Liver (tissue), 9 donors: ENCODE results near the gene SLC35E3. TPM values are rescaled to one million over a fixed set of nuclear protein-coding genes. Genes with fewer than 3 reads are reported as not detected.

Experiments used
- DNase-seq: peaks from one replicate; pipeline ENCODE4 v3.0.0-alpha.2; 2017; ENCODE audit warnings: low spot score
- H3K27ac ChIP-seq, 2 donors: one replicate each; pipeline ENCODE4 v1.7.0; 2013; ENCODE audit warnings: inconsistent platforms in 2 of 2, low read length in 2 of 2, control low read depth in 1 of 2, low read depth in 1 of 2, mild to moderate bottlenecking in 1 of 2
- H3K27me3 ChIP-seq, 4 donors: one replicate each; pipeline versions ENCODE4 v1.6.1 to v1.7.0; 2013; ENCODE audit warnings: low read length in 3 of 4, inconsistent platforms in 1 of 4, mild to moderate bottlenecking in 1 of 4, moderate library complexity in 1 of 4; ENCODE audit not compliant: control insufficient read depth in 4 of 4, insufficient read depth in 4 of 4
- H3K36me3 ChIP-seq, 4 donors: one replicate each; pipeline versions ENCODE4 v1.6.1 to v1.7.0; 2013; ENCODE audit warnings: low read length in 3 of 4, mild to moderate bottlenecking in 3 of 4, low read depth in 1 of 4, moderate library complexity in 1 of 4; ENCODE audit not compliant: control insufficient read depth in 4 of 4, insufficient read depth in 3 of 4
- H3K4me1 ChIP-seq, 4 donors: one replicate each; pipeline versions ENCODE4 v1.6.1 to v1.7.0; 2013; ENCODE audit warnings: low read length in 3 of 4, mild to moderate bottlenecking in 3 of 4, moderate library complexity in 1 of 4; ENCODE audit not compliant: control insufficient read depth in 4 of 4, insufficient read depth in 4 of 4
- H3K4me3 ChIP-seq, 3 donors: one replicate each; pipeline versions ENCODE4 v1.6.1 to v1.7.0; 2013; ENCODE audit warnings: low read length in 3 of 3, control low read depth in 1 of 3, low read depth in 1 of 3, mild to moderate bottlenecking in 1 of 3
- H3K9ac ChIP-seq, 2 donors: one replicate each; pipeline ENCODE4 v1.7.0; 2013; ENCODE audit warnings: low read length in 2 of 2, mild to moderate bottlenecking in 2 of 2, moderate library complexity in 2 of 2, control low read depth in 1 of 2, low read depth in 1 of 2
- H3K9me3 ChIP-seq, 4 donors: one replicate each; pipeline versions ENCODE4 v1.6.1 to v1.7.0; 2013; ENCODE audit warnings: low read length in 3 of 4; ENCODE audit not compliant: control insufficient read depth in 4 of 4
- FOXA2 ChIP-seq: IDR thresholded peaks from 2 replicates; pipeline ENCODE4 v1.6.1; 2016; ENCODE audit warnings: antibody characterized with exemption
- GABPA ChIP-seq, 2 donors: IDR thresholded peaks in 1 of 2; conservative IDR thresholded peaks in 1 of 2; 2 replicates each; pipeline ENCODE4 v1.6.1; 2016; ENCODE audit warnings: antibody characterized with exemption in 2 of 2, mild to moderate bottlenecking in 1 of 2, moderate library complexity in 1 of 2
- HNF4G ChIP-seq: IDR thresholded peaks from 2 replicates; pipeline ENCODE4 v1.6.1; 2016; ENCODE audit warnings: antibody characterized with exemption
- JUND ChIP-seq, 2 donors: IDR thresholded peaks; 2 replicates each; pipeline ENCODE4 v1.6.1; 2016; ENCODE audit warnings: antibody characterized with exemption in 2 of 2
- RAD21 ChIP-seq, 2 donors: IDR thresholded peaks; 2 replicates each; pipeline ENCODE4 v1.6.1; 2016; ENCODE audit warnings: antibody characterized with exemption in 2 of 2, mild to moderate bottlenecking in 2 of 2
- SP1 ChIP-seq: IDR thresholded peaks from 2 replicates; pipeline ENCODE4 v1.6.1; 2018; ENCODE audit warnings: antibody characterized with exemption, mild to moderate bottlenecking
- TAF1 ChIP-seq: conservative IDR thresholded peaks from 2 replicates; pipeline ENCODE4 v1.6.1; 2016; ENCODE audit warnings: antibody characterized with exemption, mild to moderate bottlenecking
- YY1 ChIP-seq: IDR thresholded peaks from 2 replicates; pipeline ENCODE4 v1.6.1; 2016; ENCODE audit warnings: antibody characterized with exemption, mild to moderate bottlenecking
- WGBS: extraction: QIAGEN DNeasy Blood & Tissue Kit; methylation state at CpG from one replicate; pipeline ENCODE4 v1.1.7; 2013; 5-methylcytosine and 5-hydroxymethylcytosine counted together
- polyA plus RNA-seq, 2 donors: library from polyadenylated mRNA; stranded (reverse) in 1 of 2; unstranded in 1 of 2; fragments of 200-250 nt in 1 of 2; fragments of >200 nt in 1 of 2; fragmentation: Nextera tagmentation in 1 of 2; extraction: Ambion mirVana in 1 of 2; gene quantifications; one replicate each; pipeline versions ENCODE4 v1.2.1 to v1.2.3, GENCODE V29; 2013 to 2015
- total RNA-seq, 2 donors: library from RNA; depleted of rRNA; stranded (reverse); fragments of >200 nt; gene quantifications; one replicate each; pipeline ENCODE4 v1.2.3, GENCODE V29; 2014
- TF ChIP-seq, protein P1 (sequence below): IDR thresholded peaks from 2 replicates; pipeline ENCODE4 v1.6.1; 2016; ENCODE audit warnings: antibody characterized with exemption
- TF ChIP-seq, protein P2 (sequence below): IDR thresholded peaks from 2 replicates; pipeline ENCODE4 v1.6.1; 2016; ENCODE audit warnings: antibody characterized with exemption, mild to moderate bottlenecking
- TF ChIP-seq, protein P3 (sequence below): fragments of 150-350 bp; IDR thresholded peaks from 2 replicates; pipeline ENCODE4 v1.5.1; 2017; ENCODE audit warnings: improper control_type of control experiment, low read depth, low read length; ENCODE audit not compliant: missing input control
- donor health status: healthy.
- donor health status: healthy.
- donor health status: healthy.
- donor health status: healthy.
- donor health status: healthy.

Gene SLC35E3
- total and polyA plus RNA-seq, 4 donors: 2.1 to 6.0 (median 4.6) TPM

DNA sequence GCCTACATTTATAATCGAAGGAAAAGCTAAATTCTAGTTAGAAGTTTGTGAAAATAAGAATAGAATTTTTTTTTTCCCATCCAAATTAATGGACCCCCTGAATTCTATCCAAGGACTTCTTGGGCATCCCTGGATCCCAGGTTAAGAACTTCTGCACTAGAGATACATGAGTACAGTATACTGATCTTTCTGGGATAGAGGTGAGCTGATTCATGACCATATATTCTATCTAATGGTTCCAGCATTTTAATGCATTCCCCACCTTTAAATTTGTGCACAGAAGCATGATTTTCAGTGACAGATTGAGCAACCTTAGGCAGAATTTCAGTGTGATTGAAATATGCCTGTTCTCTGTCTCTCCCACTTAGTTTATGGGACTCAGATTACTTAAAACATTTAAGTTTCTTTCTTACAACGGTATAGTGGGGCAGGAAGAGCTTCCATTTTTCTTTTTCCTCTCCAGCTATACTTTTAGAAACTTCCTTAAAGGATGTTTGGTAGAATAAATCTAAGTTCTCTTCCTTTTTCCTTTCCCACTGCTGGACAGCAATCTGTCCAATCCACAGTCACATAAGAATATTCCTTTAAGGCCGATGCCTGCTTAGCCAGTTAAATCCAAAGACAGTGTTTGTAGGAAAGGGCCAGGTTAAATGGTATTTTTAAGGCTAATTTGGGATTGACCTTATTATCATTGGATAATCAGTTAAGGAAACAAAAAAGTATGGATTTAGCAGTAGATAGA lies 68.7 kb downstream of the SLC35E3 start:
- no peak for DNase-seq
- H3K4me1 ChIP-seq: peaks cover 2 to 7% (median 4%) of the 10 kb centered on the region in 4 donors
- TF ChIP-seq, protein P1, sequence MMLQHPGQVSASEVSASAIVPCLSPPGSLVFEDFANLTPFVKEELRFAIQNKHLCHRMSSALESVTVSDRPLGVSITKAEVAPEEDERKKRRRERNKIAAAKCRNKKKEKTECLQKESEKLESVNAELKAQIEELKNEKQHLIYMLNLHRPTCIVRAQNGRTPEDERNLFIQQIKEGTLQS: no peak
- TF ChIP-seq, protein P2, sequence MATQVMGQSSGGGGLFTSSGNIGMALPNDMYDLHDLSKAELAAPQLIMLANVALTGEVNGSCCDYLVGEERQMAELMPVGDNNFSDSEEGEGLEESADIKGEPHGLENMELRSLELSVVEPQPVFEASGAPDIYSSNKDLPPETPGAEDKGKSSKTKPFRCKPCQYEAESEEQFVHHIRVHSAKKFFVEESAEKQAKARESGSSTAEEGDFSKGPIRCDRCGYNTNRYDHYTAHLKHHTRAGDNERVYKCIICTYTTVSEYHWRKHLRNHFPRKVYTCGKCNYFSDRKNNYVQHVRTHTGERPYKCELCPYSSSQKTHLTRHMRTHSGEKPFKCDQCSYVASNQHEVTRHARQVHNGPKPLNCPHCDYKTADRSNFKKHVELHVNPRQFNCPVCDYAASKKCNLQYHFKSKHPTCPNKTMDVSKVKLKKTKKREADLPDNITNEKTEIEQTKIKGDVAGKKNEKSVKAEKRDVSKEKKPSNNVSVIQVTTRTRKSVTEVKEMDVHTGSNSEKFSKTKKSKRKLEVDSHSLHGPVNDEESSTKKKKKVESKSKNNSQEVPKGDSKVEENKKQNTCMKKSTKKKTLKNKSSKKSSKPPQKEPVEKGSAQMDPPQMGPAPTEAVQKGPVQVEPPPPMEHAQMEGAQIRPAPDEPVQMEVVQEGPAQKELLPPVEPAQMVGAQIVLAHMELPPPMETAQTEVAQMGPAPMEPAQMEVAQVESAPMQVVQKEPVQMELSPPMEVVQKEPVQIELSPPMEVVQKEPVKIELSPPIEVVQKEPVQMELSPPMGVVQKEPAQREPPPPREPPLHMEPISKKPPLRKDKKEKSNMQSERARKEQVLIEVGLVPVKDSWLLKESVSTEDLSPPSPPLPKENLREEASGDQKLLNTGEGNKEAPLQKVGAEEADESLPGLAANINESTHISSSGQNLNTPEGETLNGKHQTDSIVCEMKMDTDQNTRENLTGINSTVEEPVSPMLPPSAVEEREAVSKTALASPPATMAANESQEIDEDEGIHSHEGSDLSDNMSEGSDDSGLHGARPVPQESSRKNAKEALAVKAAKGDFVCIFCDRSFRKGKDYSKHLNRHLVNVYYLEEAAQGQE: peak; percentile 82
- peak overlapping the region in 1 of 2 donors; percentile 22 for H3K9ac ChIP-seq
- WGBS: 85% methylated on average over 3 of the region's 3 CpGs
- H3K36me3 ChIP-seq: peaks cover 16 to 42% (median 36%) of the 10 kb centered on the region in 4 donors
- H3K4me3 ChIP-seq: no peak overlapping the region
- no peaks in the 10 kb centered on the region for H3K27me3 ChIP-seq
- no peak overlapping the region for H3K27ac ChIP-seq
- no peaks in the 10 kb centered on the region for H3K9me3 ChIP-seq

DNA sequence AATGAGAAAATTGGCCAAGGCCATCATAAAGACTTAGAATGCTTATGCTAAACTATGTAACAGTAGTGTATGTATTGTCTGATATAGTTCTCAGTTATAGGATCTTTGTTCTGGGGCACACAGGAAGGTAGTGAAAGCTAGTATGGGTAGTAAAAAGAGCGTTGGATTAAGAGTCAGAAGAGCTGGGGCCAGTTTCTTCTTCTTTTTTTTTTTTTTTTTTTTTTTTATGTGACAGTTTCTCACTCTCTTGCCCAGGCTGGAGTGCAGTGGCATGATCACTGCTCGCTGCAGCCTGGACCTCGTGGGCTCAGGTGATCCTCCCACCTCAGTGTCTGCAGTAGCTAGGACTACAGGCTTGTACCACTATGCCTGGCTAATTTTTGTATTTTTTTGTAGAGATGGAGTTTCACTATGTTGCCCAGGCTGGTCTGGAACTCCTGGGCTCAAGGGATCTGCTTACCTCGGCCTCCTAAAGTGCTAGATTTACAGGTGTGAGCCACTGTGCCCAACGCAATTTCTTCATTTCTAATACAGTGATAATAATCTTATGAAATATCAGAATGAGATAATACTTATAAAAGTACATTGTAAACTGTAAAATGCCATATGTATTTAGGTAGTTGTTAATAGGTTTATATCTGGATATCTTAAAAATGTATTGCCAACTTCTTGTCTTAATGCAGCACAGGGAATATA lies 69.4 kb downstream of the SLC35E3 start:
- DNase-seq: no peak
- TF ChIP-seq TAF1 (no peak), SP1 (no peak), YY1 (no peak), JUND (IDR thresholded peaks at IDR 0.05) (no peak), HNF4G (no peak), FOXA2 (no peak), RAD21 (IDR thresholded peaks at IDR 0.05) (no peak), GABPA (IDR thresholded peaks at IDR 0.05 in 1 of 2, conservative IDR thresholded peaks at IDR 0.05 in 1 of 2) (no peak)
- TF ChIP-seq, protein P3, sequence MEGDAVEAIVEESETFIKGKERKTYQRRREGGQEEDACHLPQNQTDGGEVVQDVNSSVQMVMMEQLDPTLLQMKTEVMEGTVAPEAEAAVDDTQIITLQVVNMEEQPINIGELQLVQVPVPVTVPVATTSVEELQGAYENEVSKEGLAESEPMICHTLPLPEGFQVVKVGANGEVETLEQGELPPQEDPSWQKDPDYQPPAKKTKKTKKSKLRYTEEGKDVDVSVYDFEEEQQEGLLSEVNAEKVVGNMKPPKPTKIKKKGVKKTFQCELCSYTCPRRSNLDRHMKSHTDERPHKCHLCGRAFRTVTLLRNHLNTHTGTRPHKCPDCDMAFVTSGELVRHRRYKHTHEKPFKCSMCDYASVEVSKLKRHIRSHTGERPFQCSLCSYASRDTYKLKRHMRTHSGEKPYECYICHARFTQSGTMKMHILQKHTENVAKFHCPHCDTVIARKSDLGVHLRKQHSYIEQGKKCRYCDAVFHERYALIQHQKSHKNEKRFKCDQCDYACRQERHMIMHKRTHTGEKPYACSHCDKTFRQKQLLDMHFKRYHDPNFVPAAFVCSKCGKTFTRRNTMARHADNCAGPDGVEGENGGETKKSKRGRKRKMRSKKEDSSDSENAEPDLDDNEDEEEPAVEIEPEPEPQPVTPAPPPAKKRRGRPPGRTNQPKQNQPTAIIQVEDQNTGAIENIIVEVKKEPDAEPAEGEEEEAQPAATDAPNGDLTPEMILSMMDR: no peak
- WGBS: 84% methylated on average over 5 of the region's 5 CpGs
- Histone ChIP-seq H3K4me1 (peaks cover 2 to 7% (median 4%) of the 10 kb centered on the region in 4 donors), H3K27ac (no peak overlapping the region), H3K27me3 (no peaks in the 10 kb centered on the region), H3K9ac (peak overlapping the region in 1 of 2 donors; percentile 22), H3K36me3 (peaks cover 15 to 46% (median 38%) of the 10 kb centered on the region in 4 donors), H3K9me3 (no peaks in the 10 kb centered on the region), H3K4me3 (no peak overlapping the region)
